ENCODE measurements around the gene GGT5.

GRCh38 chr22:24265734-24266133, 20.9 kb upstream of the GGT5 start:
- TF ChIP-seq CTCF (IDR thresholded peaks at IDR 0.05; ENCODE audit: low read depth, low read length, missing input control) (no peak), GABPA (IDR thresholded peaks at IDR 0.05 in 1 of 2, conservative IDR thresholded peaks at IDR 0.05 in 1 of 2) (no peak)
- TF ChIP-seq, protein P1, sequence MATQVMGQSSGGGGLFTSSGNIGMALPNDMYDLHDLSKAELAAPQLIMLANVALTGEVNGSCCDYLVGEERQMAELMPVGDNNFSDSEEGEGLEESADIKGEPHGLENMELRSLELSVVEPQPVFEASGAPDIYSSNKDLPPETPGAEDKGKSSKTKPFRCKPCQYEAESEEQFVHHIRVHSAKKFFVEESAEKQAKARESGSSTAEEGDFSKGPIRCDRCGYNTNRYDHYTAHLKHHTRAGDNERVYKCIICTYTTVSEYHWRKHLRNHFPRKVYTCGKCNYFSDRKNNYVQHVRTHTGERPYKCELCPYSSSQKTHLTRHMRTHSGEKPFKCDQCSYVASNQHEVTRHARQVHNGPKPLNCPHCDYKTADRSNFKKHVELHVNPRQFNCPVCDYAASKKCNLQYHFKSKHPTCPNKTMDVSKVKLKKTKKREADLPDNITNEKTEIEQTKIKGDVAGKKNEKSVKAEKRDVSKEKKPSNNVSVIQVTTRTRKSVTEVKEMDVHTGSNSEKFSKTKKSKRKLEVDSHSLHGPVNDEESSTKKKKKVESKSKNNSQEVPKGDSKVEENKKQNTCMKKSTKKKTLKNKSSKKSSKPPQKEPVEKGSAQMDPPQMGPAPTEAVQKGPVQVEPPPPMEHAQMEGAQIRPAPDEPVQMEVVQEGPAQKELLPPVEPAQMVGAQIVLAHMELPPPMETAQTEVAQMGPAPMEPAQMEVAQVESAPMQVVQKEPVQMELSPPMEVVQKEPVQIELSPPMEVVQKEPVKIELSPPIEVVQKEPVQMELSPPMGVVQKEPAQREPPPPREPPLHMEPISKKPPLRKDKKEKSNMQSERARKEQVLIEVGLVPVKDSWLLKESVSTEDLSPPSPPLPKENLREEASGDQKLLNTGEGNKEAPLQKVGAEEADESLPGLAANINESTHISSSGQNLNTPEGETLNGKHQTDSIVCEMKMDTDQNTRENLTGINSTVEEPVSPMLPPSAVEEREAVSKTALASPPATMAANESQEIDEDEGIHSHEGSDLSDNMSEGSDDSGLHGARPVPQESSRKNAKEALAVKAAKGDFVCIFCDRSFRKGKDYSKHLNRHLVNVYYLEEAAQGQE (IDR thresholded peaks at IDR 0.05) = no peak

Data from liver (tissue), 3 donors.